ENCODE measurements around the gene NFATC2. TPM values are rescaled to one million over a fixed set of nuclear protein-coding genes. Genes with fewer than 3 reads are reported as not detected.

NFATC2 gene
- polyA plus RNA-seq, 1 experiment = 0.21 TPM

GRCh38 chr20:51354769-51355319 is 187.7 kb downstream of the NFATC2 start:
- Histone ChIP-seq H3K27me3 (ENCODE audit: control insufficient read depth, insufficient read depth, low read length) (no peaks in the 10 kb centered on the region), H3K36me3 (ENCODE audit: control insufficient read depth, insufficient read depth, low read length) (no peaks in the 10 kb centered on the region), H3K4me3 (ENCODE audit: low read depth, low read length) (no peak overlapping the region)
- POLR2A ChIA-PET = no interaction called here
- no peak for TF ChIP-seq CTCF (IDR thresholded peaks at IDR 0.05; ENCODE audit: insufficient read depth, low read depth, low read length)
- no peak for DNase-seq (ENCODE audit: low read depth)
- CTCF ChIA-PET = interaction anchor here (1.7 kb wide), 1 partner anchor 18 kb away, joined by 6 read pairs; no protein-coding TSS in a partner anchor

- POLR2A ChIA-PET = no interaction called here
- Histone ChIP-seq H3K36me3 (ENCODE audit: control insufficient read depth, insufficient read depth, low read length) (no peaks in the 10 kb centered on the region), H3K27me3 (ENCODE audit: control insufficient read depth, insufficient read depth, low read length) (no peaks in the 10 kb centered on the region), H3K4me3 (ENCODE audit: low read depth, low read length) (no peak overlapping the region)
- DNase-seq (ENCODE audit: low read depth) = no peak
- no peak for TF ChIP-seq CTCF (IDR thresholded peaks at IDR 0.05; ENCODE audit: insufficient read depth, low read depth, low read length)
- CTCF ChIA-PET = interaction anchor here (1.7 kb wide), 1 partner anchor 18 kb away, joined by 6 read pairs; no protein-coding TSS in a partner anchor
Observed at GRCh38 chr20:51354191-51354768, 188.2 kb downstream of the NFATC2 start.

- DNase-seq (ENCODE audit: low read depth) = no peak
- CTCF ChIA-PET = no interaction called here
- POLR2A ChIA-PET = no interaction called here
- TF ChIP-seq CTCF (IDR thresholded peaks at IDR 0.05; ENCODE audit: insufficient read depth, low read depth, low read length) = no peak
- Histone ChIP-seq H3K4me3 (ENCODE audit: low read depth, low read length) (no peak overlapping the region), H3K27me3 (ENCODE audit: control insufficient read depth, insufficient read depth, low read length) (no peaks in the 10 kb centered on the region), H3K36me3 (ENCODE audit: control insufficient read depth, insufficient read depth, low read length) (no peaks in the 10 kb centered on the region)
Observed at GRCh38 chr20:51353491-51353890, 189.0 kb downstream of the NFATC2 start.

- ChIA-PET POLR2A (no interaction called here), CTCF (no interaction called here)
- H3K27me3 ChIP-seq (ENCODE audit: control insufficient read depth, insufficient read depth, low read length) = no peaks in the 10 kb centered on the region
- DNase-seq (ENCODE audit: low read depth) = no peak
- no peak overlapping the region for H3K4me3 ChIP-seq (ENCODE audit: low read depth, low read length)
- TF ChIP-seq CTCF (IDR thresholded peaks at IDR 0.05; ENCODE audit: insufficient read depth, low read depth, low read length) = no peak
- H3K36me3 ChIP-seq (ENCODE audit: control insufficient read depth, insufficient read depth, low read length) = no peaks in the 10 kb centered on the region
Observed at GRCh38 chr20:51352791-51353190, 189.7 kb downstream of the NFATC2 start.

GRCh38 chr20:51350941-51351631 is 191.4 kb downstream of the NFATC2 start:
- no peak for TF ChIP-seq CTCF (IDR thresholded peaks at IDR 0.05; ENCODE audit: insufficient read depth, low read depth, low read length)
- POLR2A ChIA-PET = interaction anchor here (0.6 to 1.0 kb wide), 2 partner anchors 10 to 309 kb away, joined by 3 read pairs; no protein-coding TSS in a partner anchor
- DNase-seq (ENCODE audit: low read depth) = peak; percentile 85
- Histone ChIP-seq H3K36me3 (ENCODE audit: control insufficient read depth, insufficient read depth, low read length) (no peaks in the 10 kb centered on the region), H3K27me3 (ENCODE audit: control insufficient read depth, insufficient read depth, low read length) (no peaks in the 10 kb centered on the region), H3K4me3 (ENCODE audit: low read depth, low read length) (no peak overlapping the region)
- CTCF ChIA-PET = interaction anchor here (0.6 to 2.9 kb wide), 6 partner anchors 8 to 716 kb away, joined by 3 to 14 read pairs (median 4); no protein-coding TSS in a partner anchor
